Natural killer cell (primary cell): ENCODE results near the gene PTPN14. TPM values are rescaled to one million over a fixed set of nuclear protein-coding genes. Genes with fewer than 3 reads are reported as not detected.

Experiments used
- ATAC-seq, 3 donors: fragments of 150-1000 bp in 2 of 3; fragments of 200-7000 bp in 1 of 3; cut with Tn5 transposase; 1 replicate in 1 of 3; 2 replicates in 2 of 3; pipeline ENCODE4 v1.10.0; 2021; ENCODE audit warnings: mild to moderate bottlenecking in 2 of 3, moderate library complexity in 2 of 3
- DNase-seq, 2 donors: peaks; one replicate each; pipeline versions ENCODE4 v3.0.0 to v3.0.0-alpha.2; 2013 to 2021; ENCODE audit warnings: mixed read lengths in 1 of 2
- H3K27ac ChIP-seq: one replicate; pipeline ENCODE4 v1.5.1; 2013; ENCODE audit warnings: mild to moderate bottlenecking, low read length
- H3K27me3 ChIP-seq: one replicate; pipeline ENCODE4 v1.6.1; 2013; ENCODE audit warnings: low read length; ENCODE audit not compliant: control insufficient read depth, insufficient read depth
- H3K36me3 ChIP-seq: one replicate; pipeline ENCODE4 v1.6.1; 2013; ENCODE audit warnings: low read length; ENCODE audit not compliant: control insufficient read depth, insufficient read depth
- H3K4me1 ChIP-seq: one replicate; pipeline ENCODE4 v1.6.1; 2013; ENCODE audit warnings: low read length; ENCODE audit not compliant: control insufficient read depth, insufficient read depth
- H3K4me3 ChIP-seq: one replicate; pipeline ENCODE4 v1.5.1; 2013; ENCODE audit warnings: low read length
- H3K9me3 ChIP-seq: one replicate; pipeline ENCODE4 v1.6.1; 2013; ENCODE audit warnings: low read length; ENCODE audit not compliant: control insufficient read depth, insufficient read depth
- H3K27ac Mint-ChIP-seq, 2 donors: one replicate each; pipeline ENCODE4 v1.8.0; 2022; ENCODE audit warnings: mild to moderate bottlenecking in 2 of 2, mixed read lengths in 2 of 2, moderate library complexity in 1 of 2
- H3K27me3 Mint-ChIP-seq, 2 donors: one replicate each; pipeline ENCODE4 v1.8.0; 2022; ENCODE audit warnings: low read depth in 2 of 2, mixed read lengths in 2 of 2
- H3K36me3 Mint-ChIP-seq: one replicate; pipeline ENCODE4 v1.8.0; 2022; ENCODE audit warnings: mixed read lengths
- H3K4me1 Mint-ChIP-seq, 2 donors: one replicate each; pipeline ENCODE4 v1.8.0; 2022; ENCODE audit warnings: mixed read lengths in 2 of 2
- H3K4me3 Mint-ChIP-seq: one replicate; pipeline ENCODE4 v1.8.0; 2022; ENCODE audit warnings: mild to moderate bottlenecking, moderate library complexity, mixed read lengths
- H3K9me3 Mint-ChIP-seq, 2 donors: one replicate each; pipeline ENCODE4 v1.8.0; 2022; ENCODE audit warnings: mixed read lengths in 2 of 2
- CTCF ChIP-seq: fragments of 200-600 bp; IDR thresholded peaks from one replicate; pipeline ENCODE4 v1.8.0; 2022; ENCODE audit warnings: antibody characterized with exemption
- WGBS: methylation state at CpG from one replicate; pipeline ENCODE4 v1.1.7; 2013; ENCODE audit warnings: missing lambda C conversion rate; ENCODE audit not compliant: insufficient coverage; 5-methylcytosine and 5-hydroxymethylcytosine counted together
- intact Hi-C: fragments of 100-400 bp; cut with micrococcal nuclease; formaldehyde crosslinking; loops from one replicate; pipeline ENCODE4 v1.14.2; 2022
- total RNA-seq, 4 donors: library from RNA; stranded (reverse); fragments of 120-200 nt in 1 of 4; gene quantifications; one replicate each; pipeline versions ENCODE4 v1.2.3 to v1.2.4, GENCODE V29; 2013 to 2022

PTPN14 gene
- total RNA-seq, 3 donors from 2014 or later (not counting 1 experiment from before 2014, with no cell fraction given): 0.02 TPM; not detected in 2

GRCh38 chr1:214422137-214422671 is 129.2 kb downstream of the PTPN14 start:
- no peak for DNase-seq
- no peak for TF ChIP-seq CTCF
- no peak for ATAC-seq
- Mint-ChIP-seq H3K4me1 (peaks cover 5% of the 10 kb centered on the region in 2 donors), H3K36me3 (no peaks in the 10 kb centered on the region), H3K27me3 (peaks cover 0 to 4% of the 10 kb centered on the region in 2 donors), H3K4me3 (no peak overlapping the region), H3K9me3 (no peaks in the 10 kb centered on the region), H3K27ac (no peak overlapping the region)
- WGBS: 91% methylated on average over 7 of the region's 8 CpGs
- intact Hi-C loops: no loop called here
- H3K27ac ChIP-seq: no peak overlapping the region
- no peaks in the 10 kb centered on the region for H3K4me1 ChIP-seq
- no peaks in the 10 kb centered on the region for H3K9me3 ChIP-seq
- no peaks in the 10 kb centered on the region for H3K36me3 ChIP-seq
- H3K4me3 ChIP-seq: no peak overlapping the region
- H3K27me3 ChIP-seq: no peaks in the 10 kb centered on the region

- Mint-ChIP-seq H3K4me1 (peaks cover 0 to 5% of the 10 kb centered on the region in 2 donors), H3K36me3 (no peaks in the 10 kb centered on the region), H3K9me3 (no peaks in the 10 kb centered on the region), H3K27ac (no peak overlapping the region), H3K4me3 (no peak overlapping the region), H3K27me3 (peaks cover 0 to 4% of the 10 kb centered on the region in 2 donors)
- TF ChIP-seq CTCF: no peak
- H3K9me3 ChIP-seq: no peaks in the 10 kb centered on the region
- intact Hi-C loops: no loop called here
- no peaks in the 10 kb centered on the region for H3K27me3 ChIP-seq
- H3K36me3 ChIP-seq: no peaks in the 10 kb centered on the region
- no peak overlapping the region for H3K27ac ChIP-seq
- 100% methylated on average over 1 of the region's 2 CpGs for WGBS
- H3K4me1 ChIP-seq: no peaks in the 10 kb centered on the region
- no peak overlapping the region for H3K4me3 ChIP-seq
- DNase-seq: no peak
- no peak for ATAC-seq
These were observed 130.6 kb downstream of the PTPN14 start for GRCh38 chr1:214420833-214421232.

GRCh38 chr1:214420341-214420740 is 131.1 kb downstream of the PTPN14 start:
- Histone ChIP-seq H3K27me3 (no peaks in the 10 kb centered on the region), H3K4me1 (no peaks in the 10 kb centered on the region), H3K4me3 (no peak overlapping the region), H3K27ac (no peak overlapping the region), H3K36me3 (no peaks in the 10 kb centered on the region), H3K9me3 (no peaks in the 10 kb centered on the region)
- no CpG with 5 or more reads among the region's 1 CpG for WGBS
- Mint-ChIP-seq H3K4me3 (no peak overlapping the region), H3K27ac (no peak overlapping the region), H3K4me1 (peaks cover 0 to 5% of the 10 kb centered on the region in 2 donors), H3K27me3 (peaks cover 0 to 4% of the 10 kb centered on the region in 2 donors), H3K36me3 (no peaks in the 10 kb centered on the region), H3K9me3 (no peaks in the 10 kb centered on the region)
- intact Hi-C loops: no loop called here
- DNase-seq (no peak), ATAC-seq (no peak)
- no peak for TF ChIP-seq CTCF

- H3K9me3 Mint-ChIP-seq: no peaks in the 10 kb centered on the region
- DNase-seq: no peak
- TF ChIP-seq CTCF: no peak
- no peak overlapping the region for H3K4me3 Mint-ChIP-seq
- Histone ChIP-seq H3K27ac (no peak overlapping the region), H3K27me3 (no peaks in the 10 kb centered on the region), H3K4me1 (no peaks in the 10 kb centered on the region), H3K4me3 (no peak overlapping the region), H3K36me3 (no peaks in the 10 kb centered on the region), H3K9me3 (no peaks in the 10 kb centered on the region)
- WGBS: 92% methylated on average over 2 of the region's 3 CpGs
- peaks cover 0 to 4% of the 10 kb centered on the region in 2 donors for H3K27me3 Mint-ChIP-seq
- intact Hi-C loops: no loop called here
- H3K4me1 Mint-ChIP-seq: peaks cover under 1 to 5% of the 10 kb centered on the region in 2 donors
- no peak overlapping the region for H3K27ac Mint-ChIP-seq
- H3K36me3 Mint-ChIP-seq: no peaks in the 10 kb centered on the region
- ATAC-seq: no peak
These were observed 131.8 kb downstream of the PTPN14 start for GRCh38 chr1:214419650-214420049.
